Measurements from ENCODE around the gene NPL.

Gene NPL

DNA sequence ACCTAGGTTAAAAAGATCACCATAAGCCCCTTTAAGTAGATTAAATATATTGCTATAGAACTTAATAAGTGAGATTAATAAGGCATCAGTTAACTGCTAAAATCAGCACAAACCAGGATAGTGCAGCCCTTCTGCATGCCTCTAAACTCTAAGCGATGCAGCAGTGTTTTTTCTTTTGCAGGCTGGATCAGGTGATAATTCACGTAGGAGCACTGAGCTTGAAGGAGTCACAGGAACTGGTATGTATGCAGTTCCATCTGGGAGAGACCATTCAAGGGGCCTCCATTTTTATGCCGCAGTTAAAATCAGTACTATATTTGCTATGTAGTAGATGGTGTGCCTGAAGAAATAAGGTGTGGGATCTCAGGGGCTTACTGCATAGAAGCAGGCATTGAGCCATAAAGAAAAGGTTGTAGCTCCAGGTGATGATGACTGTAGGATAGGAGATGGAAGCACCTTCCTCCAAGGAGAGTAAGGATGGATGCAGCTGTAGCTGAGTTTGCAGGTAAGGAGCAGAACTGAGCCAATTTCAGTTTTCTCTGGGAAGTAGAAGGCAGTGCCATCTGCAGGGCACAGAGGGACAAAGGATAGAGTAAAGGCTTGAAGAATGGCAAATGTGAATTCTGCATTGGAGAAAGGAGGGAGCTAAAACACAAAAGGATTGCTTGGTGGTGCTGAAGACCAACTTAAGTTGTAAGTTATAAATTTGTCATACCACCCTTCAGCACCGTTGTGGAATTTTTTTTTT, 22.6 kb downstream of the NPL start:
- no peak for DNase-seq (ENCODE audit: low read depth)
- no peak for TF ChIP-seq CTCF (conservative IDR thresholded peaks at IDR 0.05; ENCODE audit: control insufficient read depth, insufficient read depth, low read depth, low read length)
- H3K4me3 ChIP-seq (ENCODE audit: control insufficient read depth, low read depth, low read length), result no peak overlapping the region

- no peak for TF ChIP-seq CTCF (conservative IDR thresholded peaks at IDR 0.05; ENCODE audit: control insufficient read depth, insufficient read depth, low read depth, low read length)
- H3K4me3 ChIP-seq (ENCODE audit: control insufficient read depth, low read depth, low read length), result no peak overlapping the region
- no peak for DNase-seq (ENCODE audit: low read depth)
These were observed 27.3 kb downstream of the NPL start for GRCh38 chr1:182816863-182817262.

- H3K4me3 ChIP-seq (ENCODE audit: control insufficient read depth, low read depth, low read length), result no peak overlapping the region
- TF ChIP-seq CTCF (conservative IDR thresholded peaks at IDR 0.05; ENCODE audit: control insufficient read depth, insufficient read depth, low read depth, low read length), result no peak
- DNase-seq (ENCODE audit: low read depth), result no peak
These were observed 28.2 kb downstream of the NPL start for GRCh38 chr1:182817802-182818201.

GRCh38 chr1:182823220-182823619, 33.6 kb downstream of the NPL start:
- no peak for DNase-seq (ENCODE audit: low read depth)
- TF ChIP-seq CTCF (conservative IDR thresholded peaks at IDR 0.05; ENCODE audit: control insufficient read depth, insufficient read depth, low read depth, low read length), result no peak
- H3K4me3 ChIP-seq (ENCODE audit: control insufficient read depth, low read depth, low read length), result no peak overlapping the region

- TF ChIP-seq CTCF (conservative IDR thresholded peaks at IDR 0.05; ENCODE audit: control insufficient read depth, insufficient read depth, low read depth, low read length), result no peak
These were observed 37.3 kb downstream of the NPL start for GRCh38 chr1:182826892-182827291.

GRCh38 chr1:182829285-182829932, 39.8 kb downstream of the NPL start:
- no peak for TF ChIP-seq CTCF (conservative IDR thresholded peaks at IDR 0.05; ENCODE audit: control insufficient read depth, insufficient read depth, low read depth, low read length)
- no peak overlapping the region for H3K4me3 ChIP-seq (ENCODE audit: control insufficient read depth, low read depth, low read length)

More at GRCh38 chr1:182826892-182827291, 37.3 kb downstream of the NPL start:
- H3K4me3 ChIP-seq (ENCODE audit: control insufficient read depth, low read depth, low read length), result no peak overlapping the region
- DNase-seq (ENCODE audit: low read depth), result no peak

More at GRCh38 chr1:182829285-182829932, 39.8 kb downstream of the NPL start:
- no peak for DNase-seq (ENCODE audit: low read depth)

All from fibroblast of mammary gland (primary cell).